Hepatic stellate cell (primary cell): ENCODE results near the gene MXRA8.
"Not testable (repeated sequence)": the region's sequence is repeated elsewhere in the genome, so short reads cannot be mapped to it uniquely, and the experiment has no call there.

Source experiments
- DNase-seq: peaks from one replicate; pipeline ENCODE4 v3.0.0; 2011; ENCODE audit warnings: low spot score

Gene MXRA8

DNA sequence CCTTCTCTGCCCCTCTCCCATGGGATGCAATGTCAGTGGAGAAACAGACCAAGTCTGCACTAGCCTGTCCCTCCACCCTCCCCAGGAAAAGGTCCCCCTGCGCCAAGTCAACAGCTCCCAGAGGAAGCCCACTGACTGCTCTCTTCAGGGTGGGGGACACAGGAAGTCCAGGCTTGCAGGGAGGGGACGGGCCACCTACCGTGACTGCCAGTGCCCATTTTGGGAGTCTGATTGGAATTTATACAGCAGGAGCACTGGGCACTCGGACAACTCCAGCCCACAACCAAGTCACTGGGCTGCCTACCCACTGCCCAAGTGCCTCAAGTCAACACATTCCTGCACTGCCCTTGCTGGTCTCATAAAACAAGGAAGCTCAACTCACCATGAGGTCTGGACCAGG lies 34.7 kb upstream of the MXRA8 start:
- no peak for DNase-seq

DNA sequence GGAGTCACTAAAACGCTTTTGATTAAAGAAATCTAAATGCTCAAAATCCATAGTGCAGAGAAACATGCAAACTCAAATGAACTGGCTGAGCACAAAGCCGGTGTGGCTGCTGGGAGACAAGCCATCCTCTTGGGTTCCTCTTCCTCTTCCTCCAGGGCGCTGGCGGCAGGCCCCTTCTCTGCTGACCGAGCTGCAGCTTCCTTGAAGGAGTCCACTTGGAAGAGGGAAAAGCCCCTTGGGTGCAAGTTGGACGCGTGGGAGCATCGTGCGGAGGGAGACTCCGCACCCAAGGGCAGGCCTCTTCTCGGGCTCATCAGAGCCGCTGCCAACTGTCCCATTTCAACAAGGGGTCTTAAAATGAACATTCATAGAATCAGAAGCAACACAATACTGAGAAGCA lies 32.9 kb upstream of the MXRA8 start:
- no peak for DNase-seq

GRCh38 chr1:1390675-1391074 lies 32.3 kb upstream of the MXRA8 start:
- DNase-seq: no peak

DNA sequence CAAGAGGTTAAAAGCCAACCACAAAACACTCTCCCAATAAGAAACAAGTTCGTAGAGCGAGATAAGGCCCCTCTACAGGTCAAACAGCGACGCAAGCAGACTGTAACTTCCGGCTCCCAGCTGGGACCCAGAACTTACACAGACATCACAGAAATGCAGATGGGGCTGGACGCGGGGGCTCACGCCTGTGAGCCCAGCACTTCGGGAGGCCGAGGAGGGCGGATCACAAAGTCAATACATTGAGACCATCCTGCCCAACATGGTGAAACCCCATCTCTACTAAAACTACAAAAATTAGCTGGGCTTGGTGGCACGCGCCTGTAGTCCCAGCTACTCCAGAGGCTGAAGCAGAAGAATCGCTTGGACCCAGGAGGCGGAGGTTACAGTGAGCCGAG lies 29.7 kb upstream of the MXRA8 start:
- no peak for DNase-seq

DNA sequence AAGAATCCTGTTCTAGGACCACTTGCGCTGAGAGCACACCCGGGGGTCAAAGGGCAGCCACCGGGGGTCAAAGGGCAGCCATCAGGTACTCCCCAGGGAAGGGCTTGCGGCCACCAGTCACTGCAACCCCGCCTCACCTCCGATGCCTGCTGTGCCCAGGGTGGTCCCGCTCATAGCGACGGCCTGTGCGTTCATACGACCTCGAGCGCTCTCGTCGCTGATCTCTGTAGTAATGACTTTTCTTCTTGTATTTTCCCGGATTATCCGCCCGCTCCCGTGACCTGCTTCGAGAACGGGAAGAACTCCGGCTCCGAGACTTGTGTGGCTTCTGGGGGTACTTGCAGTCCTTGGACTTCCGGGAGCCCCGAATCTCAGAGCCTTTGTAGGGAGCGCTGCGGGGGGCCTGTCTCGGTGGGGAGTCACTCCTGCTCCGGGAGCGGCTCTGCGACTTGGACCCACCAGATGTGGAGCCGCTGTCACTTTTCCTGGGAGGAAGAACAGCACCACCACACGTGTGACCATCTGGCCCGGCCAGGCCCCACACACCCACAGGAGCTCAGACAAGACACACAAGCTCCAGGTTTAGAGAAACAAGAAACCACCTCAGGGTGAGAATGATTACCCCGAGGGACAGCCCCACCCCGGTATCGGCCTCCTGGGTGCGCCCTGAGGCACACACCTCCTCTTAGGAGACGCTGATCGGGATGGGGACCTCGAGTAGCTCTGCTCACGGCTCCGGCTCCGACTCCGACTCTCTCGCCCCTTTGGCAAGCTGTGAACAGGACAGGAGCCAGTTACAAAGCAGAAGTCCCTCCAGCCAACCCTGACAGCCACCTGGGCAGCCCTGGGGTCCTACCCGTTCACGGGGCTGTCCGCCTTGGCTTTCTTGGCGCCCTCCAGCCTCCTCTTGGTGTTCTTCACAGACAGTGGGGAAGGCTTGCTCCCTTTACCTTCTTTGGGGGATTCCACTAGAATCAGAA lies 29.0 kb upstream of the MXRA8 start:
- DNase-seq: no peak

GRCh38 chr1:1385931-1386330 lies 27.6 kb upstream of the MXRA8 start:
- no peak for DNase-seq

DNA sequence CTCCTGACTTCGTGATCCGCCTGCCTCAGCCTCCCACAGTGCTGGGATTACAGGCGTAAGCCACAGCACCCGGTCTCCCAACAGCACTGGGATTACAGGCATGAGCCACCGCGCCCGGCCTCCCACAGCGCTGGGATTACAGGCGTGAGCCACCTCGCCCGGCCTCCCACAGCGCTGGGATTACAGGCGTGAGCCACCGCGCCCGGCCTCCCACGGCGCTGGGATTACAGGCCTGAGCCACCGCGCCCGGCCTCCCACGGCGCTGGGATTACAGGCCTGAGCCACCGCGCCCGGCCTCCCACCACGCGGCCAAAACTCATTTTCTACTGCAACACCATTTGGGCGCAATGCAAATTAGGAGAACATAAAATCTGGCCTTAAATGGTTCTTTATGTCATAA lies 27.0 kb upstream of the MXRA8 start:
- DNase-seq: not testable (repeated sequence)

DNA sequence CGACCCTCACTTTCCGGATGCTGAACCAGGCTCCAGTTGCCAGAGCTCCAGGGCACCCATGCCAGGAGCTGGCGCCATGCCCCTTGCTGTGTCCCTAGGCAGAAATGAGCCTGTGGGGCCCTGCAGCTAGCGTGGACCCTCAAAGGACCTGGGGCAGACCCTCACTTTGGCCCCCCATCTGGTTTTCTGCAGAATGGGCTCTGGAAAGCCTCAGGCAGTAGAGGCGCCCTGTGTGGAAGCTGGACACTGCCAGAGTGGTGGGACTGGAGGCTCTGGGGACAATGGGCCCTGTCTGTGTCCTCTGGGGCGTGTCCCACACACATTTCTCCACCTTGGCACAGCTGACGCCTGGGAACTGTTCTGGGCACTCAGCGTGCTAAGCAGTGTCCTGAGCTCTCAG lies 22.9 kb upstream of the MXRA8 start:
- no peak for DNase-seq

DNA sequence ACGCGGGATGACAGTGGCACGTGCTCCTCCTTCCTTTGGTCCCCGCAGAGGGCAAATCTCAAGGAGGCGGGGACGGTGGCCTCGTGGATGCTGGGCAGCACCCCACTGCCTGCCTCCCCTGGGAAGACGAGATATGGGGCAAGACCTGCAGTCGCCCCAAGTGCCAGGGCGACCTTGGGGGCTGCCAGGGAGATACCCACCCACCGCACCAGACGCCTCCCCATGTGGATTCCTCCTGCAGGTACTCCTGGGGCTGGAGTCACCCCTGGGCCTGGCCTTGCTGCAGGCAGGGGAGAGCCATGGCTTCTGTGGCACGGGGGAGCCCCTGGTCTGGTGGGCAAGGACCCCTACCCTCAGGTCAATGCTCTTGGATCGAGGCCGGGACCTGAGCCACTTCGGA lies 22.5 kb upstream of the MXRA8 start:
- no peak for DNase-seq

DNA sequence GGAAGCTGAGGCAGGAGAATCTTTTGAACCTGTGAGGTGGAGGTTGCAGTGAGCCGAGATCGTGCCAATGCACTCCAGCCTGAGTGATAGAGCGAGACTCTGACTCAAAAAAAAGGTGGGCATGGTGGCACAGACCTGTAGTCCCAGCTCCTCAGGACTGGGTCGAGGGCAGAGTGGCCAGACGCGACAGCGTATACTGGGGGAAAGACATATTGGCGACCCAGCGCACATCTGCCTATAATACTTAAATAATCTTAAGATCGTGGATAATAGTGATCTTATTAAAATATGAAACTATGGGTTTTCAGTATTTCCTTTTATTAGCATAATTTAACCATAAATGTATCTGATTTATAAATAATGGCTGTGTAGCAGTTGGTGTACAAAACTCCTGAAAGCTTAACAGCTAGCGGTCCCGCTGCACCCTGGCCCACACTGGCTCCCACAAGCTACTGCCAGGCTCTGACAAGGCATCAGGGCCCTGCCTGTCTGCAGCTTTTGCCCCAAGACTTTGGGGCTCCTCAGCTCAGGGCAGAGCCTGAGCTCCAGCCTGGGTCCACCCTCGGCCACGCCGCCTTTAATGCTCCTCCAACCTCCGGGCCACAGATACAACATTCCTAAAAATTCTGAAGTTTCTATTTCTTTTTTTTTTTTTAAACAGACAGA lies 19.3 kb upstream of the MXRA8 start:
- DNase-seq: no peak

GRCh38 chr1:1376551-1377226 lies 18.3 kb upstream of the MXRA8 start:
- DNase-seq: no peak

- peak; percentile 99 for DNase-seq
Measured at GRCh38 chr1:1374929-1375662, 16.7 kb upstream of the MXRA8 start, which contains the start of gene AURKAIP1. AURKAIP1 (minus strand) TSS chr1:1375207; CDS start chr1:1374756, 451 bp downstream.

- no peak for DNase-seq
Measured at GRCh38 chr1:1374589-1374928, 16.2 kb upstream of the MXRA8 start.

- no peak for DNase-seq
Measured at GRCh38 chr1:1373815-1374588, 15.6 kb upstream of the MXRA8 start.

DNA sequence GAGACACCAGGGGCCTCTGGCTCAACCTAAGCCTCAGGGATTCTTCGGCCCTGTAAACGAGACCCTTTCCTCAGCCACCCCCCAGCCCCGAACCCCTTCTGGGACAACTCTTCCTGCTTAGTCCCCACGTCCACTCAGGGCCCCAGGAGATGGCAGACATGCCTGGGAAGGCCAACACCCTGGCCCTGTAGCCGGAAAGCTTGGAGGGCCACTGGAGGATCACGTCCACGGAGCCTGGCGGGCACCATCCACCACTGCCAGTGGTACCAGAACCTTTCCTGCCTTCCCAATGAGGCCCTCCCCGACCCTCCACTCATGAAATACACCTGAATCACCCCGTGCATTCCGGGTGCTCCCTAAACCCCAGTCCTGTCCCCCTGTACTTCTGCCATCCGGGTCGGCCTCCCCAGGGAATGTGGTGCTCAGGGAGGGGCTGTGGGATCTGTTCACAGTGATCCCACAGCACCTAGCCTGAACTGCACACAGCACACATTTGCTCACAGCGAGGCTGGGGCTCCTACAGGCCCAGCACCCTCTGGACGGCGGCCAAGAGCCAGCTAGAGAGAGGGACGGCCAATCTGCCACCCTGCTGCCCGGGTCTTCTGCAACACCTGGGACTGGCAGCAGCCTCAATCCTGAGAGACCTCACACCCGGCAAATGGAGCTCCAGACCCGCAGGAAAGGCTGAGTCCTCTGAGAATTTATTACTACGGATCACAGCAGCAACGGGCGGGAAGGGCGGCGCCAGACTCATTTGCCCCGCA lies 14.9 kb upstream of the MXRA8 start:
- DNase-seq: no peak

DNA sequence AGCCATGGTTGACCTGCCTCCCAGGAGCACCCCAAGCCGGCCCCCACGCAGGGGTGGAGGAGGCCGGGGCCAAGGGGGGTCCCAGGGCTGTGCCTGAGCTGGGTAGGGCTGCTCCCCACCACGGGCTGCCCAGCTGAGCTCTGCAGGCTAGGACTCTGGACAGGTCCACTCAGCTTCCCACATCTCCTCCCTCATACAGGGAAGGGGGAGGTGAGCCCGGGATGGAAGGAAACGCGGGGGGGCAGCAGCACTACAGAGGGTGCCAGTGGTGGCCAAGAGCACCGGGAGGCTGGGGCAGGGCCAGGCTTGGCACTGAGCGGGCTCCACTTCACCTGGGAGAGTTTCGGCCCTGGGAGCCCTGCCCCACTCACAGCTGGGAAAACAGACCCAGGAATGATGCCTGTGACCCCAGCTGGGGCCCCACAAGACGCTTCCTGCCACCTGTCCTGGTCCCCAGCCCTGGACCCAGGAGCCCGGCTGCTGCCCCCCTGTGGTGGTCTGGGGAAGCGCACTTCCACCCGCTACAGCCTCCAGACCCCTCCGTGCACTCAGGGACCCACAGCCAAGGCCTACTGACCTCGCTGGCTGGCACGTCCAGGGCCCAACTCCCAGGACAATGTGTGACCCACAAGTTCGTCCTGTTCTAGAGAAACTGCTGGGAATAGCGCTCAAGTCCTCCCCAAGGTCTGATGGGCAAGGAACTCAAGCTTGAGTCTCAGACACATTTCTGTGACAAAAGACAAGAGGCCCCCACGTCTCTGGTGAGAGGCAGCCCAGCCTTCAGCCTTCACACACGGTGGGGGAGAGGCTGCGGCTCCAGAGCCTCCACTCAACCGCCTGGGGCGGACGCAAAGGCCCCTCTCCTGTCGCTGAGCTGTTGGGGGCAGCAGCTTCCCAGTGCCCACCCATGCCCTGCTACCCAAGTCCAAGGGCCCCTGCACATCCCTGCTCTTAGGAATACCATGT lies 13.7 kb upstream of the MXRA8 start:
- DNase-seq: peak; percentile 87

GRCh38 chr1:1371364-1371745 lies 13.0 kb upstream of the MXRA8 start:
- DNase-seq: no peak

GRCh38 chr1:1370771-1371300 lies 12.5 kb upstream of the MXRA8 start:
- DNase-seq: no peak

DNA sequence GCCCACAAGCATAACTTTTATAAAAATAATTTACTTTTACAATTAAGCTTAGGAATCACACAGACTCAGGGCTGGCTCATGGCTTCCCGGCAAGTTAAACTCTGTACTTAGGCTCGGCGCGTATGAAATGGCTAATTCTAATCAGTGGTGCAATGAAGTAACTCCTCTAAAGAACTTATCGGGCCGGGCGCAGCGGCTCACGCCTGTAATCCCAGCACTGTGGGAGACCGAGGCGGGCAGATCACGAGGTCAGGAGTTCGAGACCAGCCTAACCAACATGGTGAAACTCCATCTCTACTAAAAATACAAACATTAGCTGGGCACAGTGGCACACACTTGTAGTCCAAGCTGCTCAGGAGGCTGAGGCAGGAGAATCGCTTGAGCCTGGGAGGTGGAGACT lies 11.7 kb upstream of the MXRA8 start:
- not testable (repeated sequence) for DNase-seq
